HFFc6 (cell line): ENCODE measurements around the gene ABCG2. TPM values are rescaled to one million over a fixed set of nuclear protein-coding genes. Genes with fewer than 3 reads are reported as not detected.

Source experiments
- DNase-seq: peaks from one replicate; pipeline ENCODE4 v3.0.0-alpha.2; 2018
- H3K27ac Mint-ChIP-seq: 2 replicates; pipeline ENCODE4 v1.8.0; 2020; ENCODE audit warnings: mild to moderate bottlenecking, mixed read lengths
- H3K27me3 Mint-ChIP-seq: 2 replicates; pipeline ENCODE4 v1.8.0; 2021; ENCODE audit warnings: mild to moderate bottlenecking, moderate library complexity, mixed read lengths; ENCODE audit not compliant: insufficient read depth
- H3K36me3 Mint-ChIP-seq: 2 replicates; pipeline ENCODE4 v1.8.0; 2021; ENCODE audit warnings: low read depth, mixed read lengths
- H3K4me1 Mint-ChIP-seq: 2 replicates; pipeline ENCODE4 v1.8.0; 2020; ENCODE audit warnings: low read depth, mixed read lengths
- H3K4me3 Mint-ChIP-seq: 2 replicates; pipeline ENCODE4 v1.8.0; 2020; ENCODE audit warnings: mild to moderate bottlenecking, moderate library complexity, mixed read lengths
- H3K9me3 Mint-ChIP-seq: 2 replicates; pipeline ENCODE4 v1.8.0; 2020; ENCODE audit warnings: mild to moderate bottlenecking, mixed read lengths
- CTCF ChIP-seq: fragments of 200-600 bp; sonication (generic); IDR thresholded peaks from 2 replicates; pipeline ENCODE4 v1.5.0; 2021; ENCODE audit warnings: antibody characterized with exemption, mild to moderate bottlenecking
- total RNA-seq, 6 experiments: library from RNA; stranded (reverse); fragmentation: NEBNext Ultra II Directional; extraction: Animal tissue kit (Norgen Biotek cat#: 25700); gene quantifications; 2 replicates in 1 of 6; 3 replicates in 5 of 6; pipeline ENCODE4 v1.2.3, GENCODE V29; 2021

The ABCG2 gene
- total RNA-seq, 6 experiments from 2014 or later, result 0.10 to 0.33 (median 0.13) TPM

- TF ChIP-seq CTCF, result no peak
- no peaks in the 10 kb centered on the region for H3K9me3 Mint-ChIP-seq
- peaks cover 9% of the 10 kb centered on the region for H3K27me3 Mint-ChIP-seq
- no peak overlapping the region for H3K4me3 Mint-ChIP-seq
- H3K27ac Mint-ChIP-seq, result no peak overlapping the region
- DNase-seq, result no peak
- H3K4me1 Mint-ChIP-seq, result peaks cover 7% of the 10 kb centered on the region
- no peaks in the 10 kb centered on the region for H3K36me3 Mint-ChIP-seq
Measured at GRCh38 chr4:88148560-88148959, 9.9 kb downstream of the ABCG2 start.

GRCh38 chr4:88147799-88148217 lies 10.6 kb downstream of the ABCG2 start:
- Mint-ChIP-seq H3K4me3 (no peak overlapping the region), H3K27me3 (peaks cover 9% of the 10 kb centered on the region), H3K9me3 (no peaks in the 10 kb centered on the region), H3K27ac (no peak overlapping the region), H3K4me1 (peaks cover 14% of the 10 kb centered on the region), H3K36me3 (no peaks in the 10 kb centered on the region)
- TF ChIP-seq CTCF, result no peak
- no peak for DNase-seq

GRCh38 chr4:88146891-88147290 lies 11.5 kb downstream of the ABCG2 start:
- H3K9me3 Mint-ChIP-seq, result no peaks in the 10 kb centered on the region
- no peak for DNase-seq
- no peaks in the 10 kb centered on the region for H3K36me3 Mint-ChIP-seq
- H3K4me3 Mint-ChIP-seq, result no peak overlapping the region
- no peak overlapping the region for H3K27ac Mint-ChIP-seq
- peaks cover 7% of the 10 kb centered on the region for H3K27me3 Mint-ChIP-seq
- no peak for TF ChIP-seq CTCF
- peaks cover 20% of the 10 kb centered on the region for H3K4me1 Mint-ChIP-seq

- H3K27me3 Mint-ChIP-seq, result peaks cover 7% of the 10 kb centered on the region
- H3K4me1 Mint-ChIP-seq, result peaks cover 32% of the 10 kb centered on the region
Measured at GRCh38 chr4:88144866-88145300, 13.6 kb downstream of the ABCG2 start.

GRCh38 chr4:88144048-88144447 lies 14.4 kb downstream of the ABCG2 start:
- no peak overlapping the region for H3K27ac Mint-ChIP-seq
- H3K27me3 Mint-ChIP-seq, result peaks cover 7% of the 10 kb centered on the region
- H3K36me3 Mint-ChIP-seq, result no peaks in the 10 kb centered on the region
- TF ChIP-seq CTCF, result no peak
- no peaks in the 10 kb centered on the region for H3K9me3 Mint-ChIP-seq
- no peak for DNase-seq
- peaks cover 32% of the 10 kb centered on the region for H3K4me1 Mint-ChIP-seq
- no peak overlapping the region for H3K4me3 Mint-ChIP-seq

More at GRCh38 chr4:88144866-88145300, 13.6 kb downstream of the ABCG2 start:
- no peaks in the 10 kb centered on the region for H3K36me3 Mint-ChIP-seq
- H3K27ac Mint-ChIP-seq, result no peak overlapping the region
- no peak overlapping the region for H3K4me3 Mint-ChIP-seq
- TF ChIP-seq CTCF, result no peak
- no peak for DNase-seq
- no peaks in the 10 kb centered on the region for H3K9me3 Mint-ChIP-seq

- no peaks in the 10 kb centered on the region for H3K9me3 Mint-ChIP-seq
- TF ChIP-seq CTCF, result no peak
- H3K27me3 Mint-ChIP-seq, result peaks cover 7% of the 10 kb centered on the region
- H3K4me1 Mint-ChIP-seq, result peaks cover 37% of the 10 kb centered on the region
- no peak overlapping the region for H3K27ac Mint-ChIP-seq
- H3K36me3 Mint-ChIP-seq, result no peaks in the 10 kb centered on the region
- H3K4me3 Mint-ChIP-seq, result no peak overlapping the region
- DNase-seq, result peak; percentile 65
Measured at GRCh38 chr4:88143504-88143903, 14.9 kb downstream of the ABCG2 start.
